Measurements from ENCODE around the gene IGFBP6.

GRCh38 chr12:53086361-53086760 lies 11.1 kb upstream of the IGFBP6 start:
- TF ChIP-seq EZH2 (IDR thresholded peaks at IDR 0.05; ENCODE audit: insufficient read depth, low read length): no peak
- TF ChIP-seq, protein P1, sequence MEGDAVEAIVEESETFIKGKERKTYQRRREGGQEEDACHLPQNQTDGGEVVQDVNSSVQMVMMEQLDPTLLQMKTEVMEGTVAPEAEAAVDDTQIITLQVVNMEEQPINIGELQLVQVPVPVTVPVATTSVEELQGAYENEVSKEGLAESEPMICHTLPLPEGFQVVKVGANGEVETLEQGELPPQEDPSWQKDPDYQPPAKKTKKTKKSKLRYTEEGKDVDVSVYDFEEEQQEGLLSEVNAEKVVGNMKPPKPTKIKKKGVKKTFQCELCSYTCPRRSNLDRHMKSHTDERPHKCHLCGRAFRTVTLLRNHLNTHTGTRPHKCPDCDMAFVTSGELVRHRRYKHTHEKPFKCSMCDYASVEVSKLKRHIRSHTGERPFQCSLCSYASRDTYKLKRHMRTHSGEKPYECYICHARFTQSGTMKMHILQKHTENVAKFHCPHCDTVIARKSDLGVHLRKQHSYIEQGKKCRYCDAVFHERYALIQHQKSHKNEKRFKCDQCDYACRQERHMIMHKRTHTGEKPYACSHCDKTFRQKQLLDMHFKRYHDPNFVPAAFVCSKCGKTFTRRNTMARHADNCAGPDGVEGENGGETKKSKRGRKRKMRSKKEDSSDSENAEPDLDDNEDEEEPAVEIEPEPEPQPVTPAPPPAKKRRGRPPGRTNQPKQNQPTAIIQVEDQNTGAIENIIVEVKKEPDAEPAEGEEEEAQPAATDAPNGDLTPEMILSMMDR (IDR thresholded peaks at IDR 0.05; ENCODE audit: insufficient read depth, low read depth, low read length): no peak

Measured in astrocyte (in vitro differentiated cells and primary cell).